Activated gamma-delta T cell (primary cell): ENCODE results near the gene ZNF605.
"Not testable (repeated sequence)": the region's sequence is repeated elsewhere in the genome, so short reads cannot be mapped to it uniquely, and the experiment has no call there.

Experiments used
- DNase-seq: peaks from one replicate; lab custom pipeline; 2025; lab: John Stamatoyannopoulos, UW

The ZNF605 gene

GRCh38 chr12:132904718-132905328 is 51.3 kb downstream of the ZNF605 start:
- DNase-seq = peak; percentile 59

DNA sequence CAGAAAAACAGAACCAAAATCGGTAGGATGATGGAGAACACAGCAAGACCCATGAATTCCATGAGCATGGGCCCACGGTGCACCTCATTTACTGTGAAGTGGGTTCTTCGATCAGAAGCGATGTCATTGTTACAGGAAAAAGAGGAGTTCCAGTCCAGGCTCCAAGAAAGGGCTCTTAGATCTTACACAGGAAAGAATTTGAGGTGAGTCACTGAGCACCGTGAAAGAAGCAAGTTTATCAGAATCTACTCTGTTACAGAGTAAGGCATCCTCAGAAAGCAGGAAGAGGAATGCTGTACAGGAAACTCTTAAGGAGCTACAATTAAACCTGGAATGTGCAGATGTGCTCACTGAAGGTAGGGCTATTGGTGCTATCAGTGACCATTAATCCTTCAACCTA is 57.1 kb downstream of the ZNF605 start:
- no peak for DNase-seq

DNA sequence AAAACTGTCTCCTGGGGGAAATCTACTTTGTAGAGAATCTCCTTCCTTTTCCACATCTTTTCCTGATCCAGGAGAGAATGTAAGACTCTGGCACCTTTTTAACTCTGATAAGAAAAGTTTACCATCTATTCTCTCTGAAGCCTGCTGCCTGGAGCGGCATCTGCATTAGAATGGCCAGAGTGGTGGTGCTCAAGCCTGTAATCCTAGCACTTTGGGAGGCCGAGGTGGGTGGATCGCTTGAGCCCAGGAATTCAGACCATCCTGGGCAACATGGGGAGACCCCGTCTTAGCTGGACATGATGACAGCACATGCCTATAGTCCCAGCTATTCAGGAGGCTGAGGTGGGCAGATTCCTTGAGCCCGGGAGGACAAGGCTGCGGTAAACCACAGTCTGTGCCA is 67.3 kb downstream of the ZNF605 start:
- no peak for DNase-seq

DNA sequence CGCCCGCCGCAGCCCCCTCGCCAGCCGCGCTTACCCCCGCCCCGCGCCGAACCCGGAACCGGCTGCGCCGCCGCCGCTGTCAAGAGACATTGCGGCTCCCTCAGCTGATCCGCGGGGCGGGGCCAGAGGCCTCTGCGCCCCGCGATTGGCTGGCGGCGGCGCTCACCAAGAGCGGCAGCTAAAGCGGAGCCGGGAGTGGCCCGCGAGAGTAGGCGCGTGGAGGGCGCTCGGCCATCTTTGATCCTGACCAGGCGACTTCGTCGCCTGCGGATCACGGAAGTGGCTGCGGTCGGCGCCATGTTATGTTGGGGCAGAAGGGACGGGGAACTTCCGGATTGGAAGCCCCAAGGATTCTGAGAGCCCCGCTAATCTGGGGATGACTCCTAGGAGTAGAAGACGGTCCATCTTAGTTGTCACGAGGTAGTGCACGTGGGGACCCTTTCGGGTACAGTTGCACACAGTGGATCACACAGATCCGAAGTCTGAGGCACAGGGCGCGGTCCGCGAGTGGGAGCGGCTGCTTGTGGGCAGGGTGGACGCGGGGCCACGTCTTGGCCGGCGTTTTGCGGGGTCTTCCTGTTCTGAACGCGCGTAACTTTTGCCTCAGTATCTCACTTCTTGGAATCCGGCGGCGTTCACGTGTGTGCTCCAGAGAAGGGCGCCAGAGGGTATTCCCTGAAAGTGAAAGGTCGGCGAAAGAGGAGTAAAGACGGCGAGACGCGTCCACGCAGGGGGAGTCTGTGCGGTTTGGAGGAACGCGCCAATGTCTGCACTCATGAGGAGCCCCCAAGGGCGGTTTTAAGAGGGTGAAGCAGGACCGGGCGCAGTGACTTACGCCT is 68.4 kb downstream of the ZNF605 start, which contains the start of gene CHFR:
Gene CHFR, minus strand, starts transcription at position 93 of the 839 bp plus-strand sequence. CDS start 277 bp downstream, outside the sequence.
- DNase-seq = peak; percentile 95

DNA sequence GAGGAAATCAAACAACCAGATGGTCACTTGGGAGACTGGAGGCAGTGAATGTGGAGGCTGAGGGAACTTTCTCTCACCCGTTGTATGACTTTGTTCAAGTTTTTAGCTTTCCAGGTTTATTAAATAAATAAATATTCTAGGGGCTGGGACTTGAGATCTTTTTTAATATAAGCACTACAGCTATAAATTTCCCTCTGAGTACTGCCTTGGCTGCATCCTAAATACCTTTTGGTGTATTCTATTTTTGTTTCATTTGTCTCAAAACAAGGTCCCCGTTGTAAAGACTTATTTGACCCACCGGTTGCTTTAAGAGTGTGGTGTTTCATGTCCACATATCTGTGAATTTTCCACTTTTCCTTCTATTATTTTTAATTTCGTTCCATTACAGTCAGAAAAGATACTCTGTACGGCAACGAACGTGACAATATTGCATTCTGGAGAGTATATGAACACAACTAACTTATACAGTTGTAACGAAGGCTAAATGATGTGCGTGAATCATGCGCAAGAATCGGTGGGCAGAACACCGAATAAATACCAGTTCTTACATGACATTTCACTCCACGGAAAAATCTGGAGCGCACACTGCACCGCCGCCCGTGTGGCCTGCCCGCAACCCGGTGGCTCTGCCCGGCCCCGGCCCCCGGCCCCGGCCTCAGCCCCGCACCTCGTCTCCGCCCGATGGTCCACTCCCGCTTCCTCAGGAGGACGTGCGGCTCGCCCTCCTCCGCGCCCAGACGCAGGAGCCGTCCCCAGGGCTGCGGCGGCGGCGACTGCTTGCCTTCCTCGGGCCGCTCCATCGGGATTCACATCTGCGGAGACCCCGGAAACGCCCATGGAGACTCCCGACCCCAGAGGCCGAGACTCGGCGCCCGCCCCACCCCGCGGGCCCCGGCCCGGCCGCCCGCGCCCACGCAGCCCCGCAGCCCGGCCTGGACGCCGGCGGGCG is 69.3 kb downstream of the ZNF605 start:
- no peak for DNase-seq

- DNase-seq = no peak
These were observed 74.3 kb downstream of the ZNF605 start for GRCh38 chr12:132881818-132882217.

DNA sequence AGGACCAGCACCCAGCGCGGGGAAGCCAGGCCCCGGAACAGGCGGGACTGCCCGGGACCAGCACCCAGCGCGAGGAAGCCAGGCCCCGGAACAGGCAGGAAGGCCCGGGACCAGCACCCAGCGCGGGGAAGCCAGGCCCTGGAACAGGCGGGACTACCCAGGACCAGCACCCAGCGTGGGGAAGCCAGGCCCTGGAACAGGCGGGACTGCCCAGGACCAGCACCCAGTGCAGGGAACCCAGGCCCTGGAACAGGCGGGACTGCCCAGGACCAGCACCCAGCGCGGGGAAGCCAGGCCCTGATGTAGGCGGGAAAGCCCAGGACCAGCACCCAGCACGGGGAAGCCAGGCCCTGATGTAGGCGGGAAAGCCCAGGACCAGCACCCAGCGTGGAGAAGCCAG is 81.5 kb downstream of the ZNF605 start:
- not testable (repeated sequence) for DNase-seq

- DNase-seq = no peak
These were observed 81.9 kb downstream of the ZNF605 start for GRCh38 chr12:132874175-132874574.

GRCh38 chr12:132873724-132874123 is 82.4 kb downstream of the ZNF605 start:
- no peak for DNase-seq

- no peak for DNase-seq
These were observed 83.1 kb downstream of the ZNF605 start for GRCh38 chr12:132872975-132873421.

DNA sequence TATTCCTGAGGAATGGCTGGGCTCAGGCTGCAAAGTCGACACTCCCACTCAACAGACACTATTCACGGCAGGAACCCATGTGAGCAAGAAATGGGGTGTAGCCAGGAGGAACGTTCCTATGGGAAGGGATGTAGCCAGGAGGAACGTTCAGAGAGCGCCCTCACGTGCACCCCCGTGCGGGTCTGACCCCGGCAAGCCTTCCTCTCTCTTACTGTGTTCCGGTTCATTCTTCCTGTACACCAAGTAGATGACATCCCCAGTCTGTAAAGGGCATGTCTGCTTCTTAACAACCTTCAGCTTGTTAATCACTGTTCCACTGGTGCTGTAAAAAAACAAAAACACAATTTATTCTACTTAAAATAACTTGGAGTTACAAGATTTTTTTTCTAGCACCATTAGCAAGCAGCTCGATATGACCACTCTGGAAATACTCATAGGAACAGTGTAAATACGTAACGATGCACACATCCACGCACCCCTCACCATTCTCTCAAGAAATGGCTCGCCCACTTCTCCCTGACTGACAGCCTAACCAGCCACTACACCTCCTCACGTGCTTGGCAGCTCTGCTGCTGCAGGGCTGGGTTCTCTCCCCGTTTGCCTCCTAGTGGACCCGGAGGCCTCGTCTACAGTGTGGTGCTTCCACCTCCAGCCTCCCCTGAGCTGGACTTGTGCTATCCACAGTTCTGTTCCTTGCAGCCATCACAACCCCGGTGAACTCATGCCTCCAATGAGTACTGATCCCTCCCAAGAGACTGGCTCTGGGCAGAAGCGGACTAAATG is 83.8 kb downstream of the ZNF605 start:
- DNase-seq = no peak

GRCh38 chr12:132869551-132869950 is 86.6 kb downstream of the ZNF605 start:
- DNase-seq = no peak
